Measurements from ENCODE around the gene RPL7A.

- peak; percentile 59 for TF ChIP-seq POLR2AphosphoS5 (IDR thresholded peaks at IDR 0.05; ENCODE audit: low read depth, low read length)
- TF ChIP-seq POLR2A (IDR thresholded peaks at IDR 0.05; ENCODE audit: low read depth, low read length): peak; percentile 33; the same call in 1 of the 2 replicates
- TF ChIP-seq TAF1 (IDR thresholded peaks at IDR 0.05; ENCODE audit: low read depth, low read length): no peak
Observed at GRCh38 chr9:133327834-133328484, 20.1 kb upstream of the RPL7A start.

Measured in GM12891 (cell line).